Mammary epithelial cell (primary cell): ENCODE measurements around the gene ZNF536.

ENCODE experiments used
- EZH2 ChIP-seq: IDR thresholded peaks from 2 replicates; pipeline ENCODE4 v1.6.1; 2012; ENCODE audit warnings: low read length, inconsistent platforms, borderline replicate concordance
- TF ChIP-seq, protein P1 (sequence below), 2 donors: IDR thresholded peaks in 1 of 2; conservative IDR thresholded peaks in 1 of 2; 2 replicates each; pipeline ENCODE4 v1.5.1; 2011 to 2012; ENCODE audit warnings: inconsistent platforms in 2 of 2, low read length in 2 of 2, mild to moderate bottlenecking in 2 of 2, control low read depth in 1 of 2, low read depth in 1 of 2; ENCODE audit not compliant: insufficient read depth in 1 of 2; ENCODE audit errors: extremely low read depth in 1 of 2

DNA sequence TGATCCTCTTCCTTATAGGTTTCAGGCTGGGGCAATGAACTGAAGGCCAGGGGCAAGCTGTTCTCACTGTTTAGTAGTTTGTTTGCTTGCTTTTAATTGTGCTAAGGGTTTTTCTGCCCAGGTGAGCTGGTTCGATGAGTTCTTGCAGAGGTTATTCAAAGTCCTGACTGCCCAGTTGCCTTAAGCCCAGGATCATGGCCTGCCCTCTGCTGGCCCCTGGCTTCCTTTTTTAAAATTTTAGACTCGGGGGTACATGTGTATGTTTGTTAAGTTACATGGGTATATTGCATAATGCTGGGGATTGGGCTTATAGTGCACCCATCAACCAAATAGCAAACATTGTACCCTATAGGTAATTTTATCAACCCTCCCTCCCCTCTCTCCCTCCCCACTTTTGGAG, 65.7 kb downstream of the ZNF536 start:
- TF ChIP-seq, protein P1, sequence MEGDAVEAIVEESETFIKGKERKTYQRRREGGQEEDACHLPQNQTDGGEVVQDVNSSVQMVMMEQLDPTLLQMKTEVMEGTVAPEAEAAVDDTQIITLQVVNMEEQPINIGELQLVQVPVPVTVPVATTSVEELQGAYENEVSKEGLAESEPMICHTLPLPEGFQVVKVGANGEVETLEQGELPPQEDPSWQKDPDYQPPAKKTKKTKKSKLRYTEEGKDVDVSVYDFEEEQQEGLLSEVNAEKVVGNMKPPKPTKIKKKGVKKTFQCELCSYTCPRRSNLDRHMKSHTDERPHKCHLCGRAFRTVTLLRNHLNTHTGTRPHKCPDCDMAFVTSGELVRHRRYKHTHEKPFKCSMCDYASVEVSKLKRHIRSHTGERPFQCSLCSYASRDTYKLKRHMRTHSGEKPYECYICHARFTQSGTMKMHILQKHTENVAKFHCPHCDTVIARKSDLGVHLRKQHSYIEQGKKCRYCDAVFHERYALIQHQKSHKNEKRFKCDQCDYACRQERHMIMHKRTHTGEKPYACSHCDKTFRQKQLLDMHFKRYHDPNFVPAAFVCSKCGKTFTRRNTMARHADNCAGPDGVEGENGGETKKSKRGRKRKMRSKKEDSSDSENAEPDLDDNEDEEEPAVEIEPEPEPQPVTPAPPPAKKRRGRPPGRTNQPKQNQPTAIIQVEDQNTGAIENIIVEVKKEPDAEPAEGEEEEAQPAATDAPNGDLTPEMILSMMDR (conservative IDR thresholded peaks at IDR 0.05 in 1 of 2, IDR thresholded peaks at IDR 0.05 in 1 of 2; ENCODE audit: extremely low read depth in 1 of 2, insufficient read depth in 1 of 2, low read depth in 1 of 2, low read length in 2 of 2): no peak
- no peak for TF ChIP-seq EZH2
